Measurements from ENCODE around the gene KCNMB3.

DNA sequence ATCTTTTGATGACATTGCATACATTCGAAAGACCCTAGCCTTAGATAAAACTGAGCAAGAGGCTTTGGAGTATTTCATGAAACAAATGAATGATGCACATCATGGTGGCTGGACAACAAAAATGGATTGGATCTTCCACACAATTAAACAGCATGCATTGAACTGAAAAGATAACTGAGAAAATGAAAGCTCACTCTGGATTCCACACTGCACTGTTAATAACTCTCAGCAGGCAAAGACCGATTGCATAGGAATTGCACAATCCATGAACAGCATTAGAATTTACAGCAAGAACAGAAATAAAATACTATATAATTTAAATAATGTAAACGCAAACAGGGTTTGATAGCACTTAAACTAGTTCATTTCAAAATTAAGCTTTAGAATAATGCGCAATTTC lies 16.7 kb downstream of the KCNMB3 start:
- TF ChIP-seq EZH2 (optimal IDR thresholded peaks at IDR 0.05; ENCODE audit: low read depth, low read length) (no peak), EZH2phosphoT487 (IDR thresholded peaks at IDR 0.05; ENCODE audit: low read length) (no peak)
